Measurements from ENCODE around the gene ORM2.

ORM2 gene

GRCh38 chr9:114350636-114351401 is 21.1 kb downstream of the ORM2 start:
- no peak for DNase-seq

GRCh38 chr9:114351932-114352331 is 22.3 kb downstream of the ORM2 start:
- DNase-seq, result no peak

- no peak for DNase-seq
Measured at GRCh38 chr9:114355821-114356220, 26.2 kb downstream of the ORM2 start.

- DNase-seq, result no peak
Measured at GRCh38 chr9:114356792-114357191, 27.1 kb downstream of the ORM2 start.

- no peak for DNase-seq
Measured at GRCh38 chr9:114357360-114357759, 27.7 kb downstream of the ORM2 start.

- no peak for DNase-seq
Measured at GRCh38 chr9:114357911-114358328, 28.3 kb downstream of the ORM2 start.

- DNase-seq, result no peak
Measured at GRCh38 chr9:114359801-114360200, 30.1 kb downstream of the ORM2 start.

- DNase-seq, result no peak
Measured at GRCh38 chr9:114361542-114361941, 31.9 kb downstream of the ORM2 start.

GRCh38 chr9:114362394-114362793 is 32.7 kb downstream of the ORM2 start:
- DNase-seq, result no peak

GRCh38 chr9:114363424-114363823 is 33.8 kb downstream of the ORM2 start:
- no peak for DNase-seq

- no peak for DNase-seq
Measured at GRCh38 chr9:114364134-114365041, 34.7 kb downstream of the ORM2 start.

GRCh38 chr9:114365194-114365593 is 35.5 kb downstream of the ORM2 start:
- DNase-seq, result no peak

GRCh38 chr9:114366334-114367128 is 36.9 kb downstream of the ORM2 start:
- no peak for DNase-seq

- no peak for DNase-seq
Measured at GRCh38 chr9:114367366-114367765, 37.7 kb downstream of the ORM2 start.

- no peak for DNase-seq
Measured at GRCh38 chr9:114367772-114368569, 38.3 kb downstream of the ORM2 start.

- DNase-seq, result no peak
Measured at GRCh38 chr9:114369216-114370130, 39.8 kb downstream of the ORM2 start.

- DNase-seq, result peak; percentile 54
Measured at GRCh38 chr9:114370251-114370967, 40.7 kb downstream of the ORM2 start.

GRCh38 chr9:114370968-114371320 is 41.3 kb downstream of the ORM2 start:
- no peak for DNase-seq

- no peak for DNase-seq
Measured at GRCh38 chr9:114371343-114371944, 41.8 kb downstream of the ORM2 start.

Data from DMS 273 treated with DMSO at 0.1 percent for 48 hours (cell line).